OCI-M2 (cell line): ENCODE measurements around the gene ATP8B3.
A peak's percentile ranks its signal among the peaks of the same experiment; 100 is the strongest.

Source experiments
- DNase-seq: peaks from one replicate; lab custom pipeline; 2025; ENCODE audit not compliant: unreplicated experiment; lab: John Stamatoyannopoulos, UW

The ATP8B3 gene

DNA sequence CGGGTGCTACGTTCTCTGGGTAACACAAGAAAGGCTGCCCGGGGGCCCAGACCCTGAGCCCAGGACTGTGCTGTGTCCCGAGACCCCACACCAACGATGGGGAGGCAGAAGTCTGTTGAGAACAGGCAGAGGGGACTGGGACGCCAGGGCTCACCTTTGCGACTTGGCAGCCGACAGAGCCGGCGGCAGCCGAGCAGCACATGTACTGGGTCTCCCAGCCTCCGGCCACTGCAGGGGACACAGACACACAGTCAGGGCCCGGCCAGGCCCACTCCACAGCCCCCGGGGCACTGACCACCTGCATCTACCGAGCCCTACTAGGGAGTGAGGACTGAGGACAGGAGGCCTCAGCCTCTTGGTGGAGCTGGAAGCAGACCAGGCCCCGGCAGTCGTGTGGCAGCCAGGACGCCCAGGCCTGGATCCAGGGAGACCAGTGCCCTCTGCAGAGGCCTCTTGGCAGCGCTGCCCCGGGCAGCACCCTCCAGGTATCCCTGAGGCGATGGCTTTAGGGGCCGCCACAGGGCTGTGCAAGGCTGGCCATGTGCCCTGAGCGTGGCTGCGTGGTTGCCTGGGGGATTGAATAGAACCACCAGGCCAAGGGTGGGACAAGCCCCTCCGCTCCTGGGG is 5.6 kb upstream of the ATP8B3 start:
- DNase-seq, result no peak

DNA sequence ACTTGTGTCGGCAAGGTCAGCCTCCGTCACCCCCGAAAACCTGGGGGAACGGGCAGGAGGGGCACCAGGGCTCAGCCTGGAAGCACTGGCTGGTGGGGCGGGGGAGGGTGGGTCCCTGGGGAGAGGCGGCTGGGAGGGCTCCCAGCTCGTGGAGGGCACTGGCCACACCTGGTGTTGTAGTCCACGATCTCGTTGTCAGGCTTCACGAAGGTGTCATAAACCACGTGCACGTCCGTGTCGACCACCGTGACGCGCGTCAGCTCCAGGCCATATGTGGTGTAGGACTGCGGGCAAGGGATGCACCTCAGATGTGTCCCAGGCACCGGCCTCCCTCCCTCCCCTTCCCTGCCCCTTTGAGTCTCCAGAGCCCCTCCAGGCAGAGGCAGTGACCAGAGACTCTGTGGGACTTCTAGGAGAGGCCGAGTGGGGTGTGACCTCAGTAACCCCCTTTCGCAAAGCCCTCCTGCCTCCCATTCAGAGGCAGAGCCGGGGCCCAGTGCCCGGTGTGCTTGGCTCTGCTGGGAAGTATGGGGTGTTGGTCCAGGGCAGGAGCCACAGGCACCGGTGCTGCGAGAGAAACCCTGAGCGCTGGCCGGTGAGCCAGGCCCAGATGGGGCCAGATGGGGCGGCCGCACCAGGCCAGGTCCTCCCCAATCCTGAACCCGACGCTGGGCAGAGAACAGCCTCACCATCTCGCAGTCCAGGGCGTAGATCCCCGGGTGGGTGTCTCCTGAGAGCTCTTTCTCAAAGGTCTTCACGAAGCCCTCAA is 4.6 kb upstream of the ATP8B3 start:
- DNase-seq, result no peak

DNA sequence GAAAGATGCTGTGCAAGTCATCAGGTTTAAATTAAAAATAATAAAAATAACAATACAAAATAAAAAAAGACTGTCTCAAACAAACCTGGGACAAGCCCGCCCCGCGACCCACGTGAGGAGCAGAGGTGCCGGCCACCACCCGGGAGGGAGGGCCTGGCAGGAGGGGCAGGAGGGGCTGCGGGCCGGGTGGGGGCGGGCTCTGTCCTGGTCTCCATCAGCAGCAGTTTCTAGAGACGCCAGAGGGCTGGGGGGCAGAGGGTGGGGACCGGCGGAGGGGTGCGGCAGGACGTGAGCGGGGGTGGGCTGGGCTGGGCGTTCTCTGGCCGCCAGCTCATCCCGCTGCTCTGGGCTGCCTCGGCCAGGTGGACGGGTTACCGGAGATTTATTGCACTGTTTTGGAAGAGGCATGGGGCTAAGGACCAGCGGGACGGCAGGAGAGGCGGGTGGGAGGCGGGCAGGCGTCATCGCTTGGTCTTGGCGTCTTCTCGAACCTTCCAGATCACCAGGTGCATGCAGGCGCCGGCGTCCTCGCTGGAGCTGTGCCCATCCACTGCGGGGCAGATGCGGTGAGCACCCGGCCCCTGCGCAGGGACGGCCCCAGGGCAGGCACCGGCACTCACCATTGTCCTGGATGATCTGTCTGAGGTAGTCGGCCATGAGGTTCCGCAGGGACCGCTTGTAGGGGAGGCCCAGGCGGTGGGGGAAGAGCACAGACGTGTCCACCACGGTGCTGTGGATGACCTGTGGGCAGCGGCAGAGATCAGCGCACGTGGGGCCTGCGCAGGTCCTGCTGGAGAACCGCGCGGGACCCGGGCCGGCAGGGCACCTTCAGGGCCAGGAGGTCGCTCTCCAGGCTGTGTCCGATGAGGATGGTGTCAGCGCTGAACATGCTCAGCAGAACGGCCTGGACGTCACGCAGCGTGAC is 3.8 kb upstream of the ATP8B3 start:
- DNase-seq, result no peak

DNA sequence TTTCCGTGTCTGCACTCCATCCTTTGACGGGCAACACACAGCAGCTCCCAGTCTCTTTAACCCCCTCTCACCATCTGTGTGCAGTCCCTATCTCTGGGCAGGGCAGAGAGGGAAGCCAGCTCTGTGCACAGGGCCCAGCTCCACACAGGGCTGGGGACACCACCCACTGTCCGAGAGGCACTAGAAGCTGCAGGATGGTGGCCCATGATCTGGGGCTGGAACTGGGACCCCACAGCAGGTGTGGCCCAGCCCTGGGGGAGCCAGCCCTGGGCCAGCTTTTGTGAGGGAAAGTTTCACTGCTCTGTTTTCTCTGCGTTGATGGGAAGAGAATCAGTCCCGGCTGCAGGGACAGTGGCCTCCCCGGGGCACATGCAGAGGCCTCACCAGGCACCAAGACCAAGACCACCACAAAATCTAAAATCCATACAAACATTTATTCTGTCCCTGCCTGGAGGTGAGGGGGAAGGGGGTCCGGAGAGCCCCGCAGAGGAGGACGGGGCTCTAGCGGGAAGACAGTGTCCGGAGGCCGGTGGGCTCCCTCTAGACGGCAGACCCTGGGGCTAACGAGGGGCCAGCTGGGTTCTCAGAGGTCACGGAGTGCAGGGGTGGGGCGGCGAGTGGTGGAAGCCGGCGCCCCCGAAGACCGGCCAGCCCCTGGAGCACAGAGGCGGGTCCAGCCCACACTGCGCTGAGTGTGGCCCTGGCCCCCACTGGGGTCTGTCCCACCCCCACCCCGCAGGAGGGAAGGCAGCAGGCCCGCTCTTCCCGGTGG is 2.9 kb upstream of the ATP8B3 start:
- no peak for DNase-seq

DNA sequence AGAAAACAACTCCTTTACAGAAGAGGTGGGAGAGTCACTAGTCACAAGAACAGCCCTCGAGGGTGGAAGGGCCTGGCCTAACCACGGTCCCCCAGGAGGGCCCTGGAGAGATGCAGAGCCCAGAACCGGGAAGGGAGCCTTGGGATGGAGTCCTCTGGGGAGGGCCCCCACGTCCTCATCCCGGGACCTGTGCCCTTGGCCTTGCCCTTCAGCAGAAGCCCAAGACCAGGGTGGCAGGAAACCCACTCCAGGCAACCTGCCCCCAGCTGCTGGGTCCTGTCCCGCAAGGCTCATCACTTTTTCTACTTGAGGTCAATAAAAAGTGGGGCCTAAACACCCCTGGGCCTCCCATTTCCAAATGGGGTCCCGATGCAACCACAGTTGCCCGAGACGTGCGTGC is 2.3 kb upstream of the ATP8B3 start:
- DNase-seq, result no peak

DNA sequence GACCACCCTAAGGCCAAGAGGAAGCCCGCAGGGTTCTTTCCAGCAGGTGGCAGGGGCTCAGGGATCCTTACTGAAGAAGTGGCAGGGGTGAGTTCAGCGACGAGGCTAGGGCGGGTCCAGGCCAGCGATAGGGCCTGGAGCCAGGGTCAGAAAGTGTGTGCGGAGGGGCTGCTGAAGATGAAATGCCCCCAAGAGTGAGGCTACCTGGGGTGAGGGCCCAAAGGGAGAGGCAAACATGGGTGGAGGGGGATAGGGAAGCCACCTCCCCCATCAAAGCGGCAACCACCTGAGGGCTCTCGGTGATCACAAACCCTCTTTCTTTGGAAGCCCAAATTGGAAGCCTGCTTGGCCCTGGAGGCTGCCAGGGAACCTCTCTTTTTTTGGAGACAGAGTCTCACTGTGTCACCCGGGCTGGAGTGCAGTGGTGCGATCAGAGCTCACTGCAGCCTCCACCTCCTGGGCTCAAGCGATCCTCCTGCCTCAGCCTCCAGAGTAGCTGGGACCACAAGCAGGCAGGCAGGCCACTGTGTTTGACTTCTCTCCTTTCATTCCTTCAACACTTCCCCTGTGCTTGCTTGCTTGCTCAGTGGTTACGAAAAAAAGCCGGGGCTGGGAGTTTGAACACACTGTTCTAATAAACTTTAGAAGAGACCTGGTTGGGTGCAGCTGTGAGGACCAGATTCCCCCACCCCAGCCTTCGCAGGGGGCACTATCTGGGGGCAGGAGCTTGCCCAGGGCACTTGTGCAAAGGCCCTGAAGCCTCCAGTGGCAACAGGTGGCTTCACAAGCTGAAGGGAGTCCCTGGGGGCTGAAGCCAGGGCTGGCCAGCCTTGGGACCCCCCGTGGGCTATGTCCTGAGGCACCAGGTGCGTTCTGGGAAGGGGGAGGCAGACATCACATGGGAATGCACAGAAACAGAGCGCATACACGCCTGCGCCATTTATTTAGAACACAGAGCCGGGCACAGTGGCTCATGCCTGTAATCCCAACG is 1.4 kb upstream of the ATP8B3 start:
- no peak for DNase-seq

DNA sequence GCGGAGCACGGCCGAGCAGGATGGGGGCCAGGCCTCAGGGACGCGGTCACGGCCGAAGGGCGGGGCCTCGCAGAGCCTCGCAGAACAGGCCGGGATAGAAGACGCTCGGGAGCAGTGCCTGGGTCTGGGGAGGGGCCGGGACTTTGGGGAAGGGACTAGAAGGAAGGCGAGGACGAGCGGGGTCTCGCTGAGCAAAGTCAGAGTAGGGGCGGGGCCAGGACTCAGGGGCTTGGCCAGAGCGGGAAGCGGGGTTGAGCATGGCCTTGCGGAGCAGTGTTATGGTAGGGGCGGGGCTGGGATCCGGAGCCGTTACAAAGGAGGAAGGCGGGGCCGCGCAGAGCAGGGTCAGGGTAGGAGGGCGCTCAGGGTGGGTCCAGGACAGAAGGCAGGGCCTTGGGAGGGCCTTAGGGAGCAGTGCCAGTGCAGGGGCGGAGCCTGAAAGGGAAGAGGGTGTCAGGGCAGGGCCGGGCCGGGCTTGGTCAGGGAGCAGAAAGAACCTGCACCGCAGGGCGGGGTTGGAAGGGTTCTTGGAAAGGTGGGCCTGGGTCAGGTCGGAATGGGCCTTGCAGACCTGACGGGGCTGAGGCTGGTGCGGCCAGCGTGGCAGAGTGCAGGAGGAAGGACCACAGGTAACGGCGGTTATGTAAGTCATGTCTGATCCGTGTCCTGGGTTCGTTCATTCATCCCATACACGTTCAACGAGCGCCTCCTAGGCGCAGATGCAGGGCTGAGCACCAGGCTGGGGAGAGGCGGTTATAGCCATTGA is 533 bp upstream of the ATP8B3 start:
- peak; percentile 79 for DNase-seq

DNA sequence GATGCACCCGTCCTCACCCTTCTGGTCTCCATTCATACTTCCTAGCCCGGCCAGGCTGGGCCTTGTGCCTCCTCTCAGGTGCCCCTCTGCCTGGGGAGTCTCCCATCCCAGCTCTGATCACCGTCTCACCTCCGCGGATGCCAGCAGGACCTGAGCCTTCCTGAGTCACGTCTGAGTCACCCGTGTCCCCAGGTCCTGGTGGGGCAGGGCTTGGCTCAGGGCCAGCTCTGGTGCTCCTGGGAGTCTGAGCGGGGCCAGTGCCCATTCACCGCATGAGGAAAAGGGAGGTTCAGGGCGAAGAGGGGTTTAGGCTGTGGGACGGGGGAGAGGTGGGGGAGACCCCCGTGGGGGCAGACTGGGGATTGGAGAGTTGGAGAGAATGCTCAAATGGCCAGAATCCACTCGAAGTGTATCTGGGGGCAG is 593 bp downstream of the ATP8B3 start:
- no peak for DNase-seq

DNA sequence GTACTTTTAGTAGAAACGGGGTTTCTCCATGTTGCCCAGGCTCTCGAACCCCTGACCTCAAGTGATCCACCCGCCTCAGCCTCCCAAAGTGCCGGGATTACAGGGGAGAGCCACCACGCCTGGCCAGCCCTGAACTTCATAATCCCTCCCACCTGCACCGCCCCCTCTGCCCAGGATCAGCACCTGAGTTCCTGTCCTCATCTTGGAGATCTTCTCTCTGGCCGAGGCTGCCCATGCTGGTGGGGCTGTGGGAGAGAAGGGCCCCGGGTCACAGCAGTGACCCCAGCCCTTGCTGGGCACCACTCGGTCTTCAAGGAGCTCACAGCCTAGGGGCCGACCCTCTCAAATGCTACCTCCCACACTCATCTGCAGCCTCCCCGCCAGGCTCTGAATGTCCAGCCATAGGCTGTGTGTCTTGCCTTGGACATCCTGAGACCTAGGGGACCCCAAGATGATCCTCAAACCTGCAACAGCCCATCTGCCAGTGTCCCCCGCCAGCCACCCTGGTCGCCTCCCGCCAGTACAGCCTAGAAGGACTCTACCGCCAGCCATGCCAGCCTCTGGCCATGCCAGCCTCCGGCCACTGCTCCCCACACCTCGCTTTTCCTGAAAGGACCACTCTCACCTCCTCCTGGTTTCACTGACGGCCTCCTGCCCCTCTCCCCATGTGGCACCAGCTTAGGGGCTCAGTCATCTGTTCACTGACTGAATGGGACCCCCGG is 1.5 kb downstream of the ATP8B3 start:
- no peak for DNase-seq

DNA sequence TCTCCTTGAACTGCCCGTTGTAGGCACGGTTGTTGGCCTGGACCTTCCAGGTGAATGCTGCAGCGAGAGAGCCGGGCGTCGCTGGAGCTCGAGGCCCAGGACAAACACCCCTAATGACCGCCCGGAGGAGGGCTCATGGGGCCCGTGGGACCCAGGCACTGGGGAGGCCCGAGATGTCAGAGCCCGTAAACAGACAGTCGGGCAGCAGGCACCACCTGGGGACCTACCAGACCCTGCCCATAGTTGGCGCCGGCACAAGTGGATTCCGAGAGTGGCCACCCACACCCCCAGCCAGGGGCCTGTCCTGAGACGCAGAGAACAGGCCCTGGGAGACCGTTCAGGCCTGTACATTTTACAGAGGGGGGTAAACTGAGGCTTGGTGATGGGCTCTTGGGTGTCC is 2.4 kb downstream of the ATP8B3 start:
- DNase-seq, result no peak

DNA sequence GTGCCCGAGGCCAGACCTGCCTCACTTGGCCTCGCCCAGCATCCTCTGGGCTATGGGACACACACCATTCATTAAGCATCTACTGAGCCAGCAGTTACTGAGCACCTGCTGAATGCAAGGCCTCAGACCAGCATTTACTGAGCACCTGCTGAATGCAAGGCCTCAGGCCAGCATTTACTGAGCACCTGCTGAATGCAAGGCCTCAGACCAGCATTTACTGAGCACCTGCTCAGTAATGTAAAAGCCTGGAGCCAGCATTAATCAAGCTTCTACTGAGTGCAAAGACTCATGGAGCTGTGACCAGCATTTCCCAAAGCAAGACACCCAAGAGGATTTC is 3.7 kb downstream of the ATP8B3 start:
- no peak for DNase-seq

DNA sequence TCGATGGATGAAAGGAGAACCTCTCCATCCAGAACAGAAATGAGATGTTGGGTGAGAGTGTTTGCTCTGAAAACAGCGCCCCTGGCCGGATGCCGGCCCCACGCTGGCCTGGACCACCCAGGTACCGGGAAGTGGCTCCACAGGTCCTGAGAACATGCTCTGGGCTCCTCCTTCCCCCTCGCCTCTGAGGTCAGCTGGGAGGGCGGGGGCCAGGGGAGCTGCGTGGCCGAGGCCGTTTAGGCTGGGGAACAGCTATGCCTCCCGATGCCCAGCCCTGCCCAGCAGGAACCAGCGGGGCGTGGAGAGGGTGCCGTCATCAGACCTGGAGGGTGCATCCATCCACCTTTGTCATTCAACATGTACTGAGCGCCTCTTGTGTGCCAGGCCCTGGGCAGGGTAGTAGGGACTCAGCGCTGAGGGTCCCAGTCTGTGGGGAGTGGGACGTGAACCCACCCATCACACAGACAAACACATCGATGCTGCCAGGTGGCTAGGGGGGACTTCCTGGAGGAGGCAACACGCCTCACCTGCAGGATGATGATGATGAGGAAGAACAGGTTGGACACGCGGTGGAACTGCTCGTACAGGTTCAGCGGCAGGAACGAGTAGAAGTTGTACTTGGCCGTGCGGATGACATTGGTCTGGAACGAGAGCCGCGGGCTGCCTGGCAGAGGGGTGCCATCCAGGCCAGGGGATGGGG is 4.2 kb downstream of the ATP8B3 start:
- DNase-seq, result no peak

DNA sequence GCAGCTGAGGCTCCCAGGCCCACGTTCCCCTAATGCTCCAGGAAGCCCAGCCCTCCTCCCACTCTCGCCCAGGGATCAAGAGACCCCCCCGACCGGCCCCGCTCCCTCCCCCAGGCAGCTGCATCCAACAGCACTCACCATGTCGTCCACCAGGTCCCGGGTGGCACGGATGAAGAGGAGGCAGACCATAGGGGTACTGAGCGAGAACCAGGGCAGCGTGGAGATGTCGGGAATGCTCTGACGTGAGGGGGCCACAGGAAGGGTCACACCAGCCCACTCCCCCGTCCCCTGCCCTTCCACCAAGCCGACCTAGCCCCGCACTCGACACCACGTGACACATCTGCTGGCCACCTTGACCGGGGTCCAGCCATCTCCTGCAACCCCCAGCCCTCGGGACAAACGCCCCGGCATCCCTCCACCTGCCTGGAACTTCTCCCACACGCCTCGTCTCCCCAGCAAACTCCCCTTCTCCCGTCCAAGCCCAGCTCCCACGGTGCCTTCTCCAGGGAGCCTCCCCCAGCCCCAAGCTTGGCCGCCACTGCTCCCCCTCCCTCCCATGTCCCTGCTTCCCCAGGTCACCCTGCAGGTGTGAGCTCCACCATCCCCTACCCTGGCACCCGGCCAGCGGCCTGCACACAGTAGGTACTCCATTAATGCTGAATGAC is 4.9 kb downstream of the ATP8B3 start:
- DNase-seq, result no peak

DNA sequence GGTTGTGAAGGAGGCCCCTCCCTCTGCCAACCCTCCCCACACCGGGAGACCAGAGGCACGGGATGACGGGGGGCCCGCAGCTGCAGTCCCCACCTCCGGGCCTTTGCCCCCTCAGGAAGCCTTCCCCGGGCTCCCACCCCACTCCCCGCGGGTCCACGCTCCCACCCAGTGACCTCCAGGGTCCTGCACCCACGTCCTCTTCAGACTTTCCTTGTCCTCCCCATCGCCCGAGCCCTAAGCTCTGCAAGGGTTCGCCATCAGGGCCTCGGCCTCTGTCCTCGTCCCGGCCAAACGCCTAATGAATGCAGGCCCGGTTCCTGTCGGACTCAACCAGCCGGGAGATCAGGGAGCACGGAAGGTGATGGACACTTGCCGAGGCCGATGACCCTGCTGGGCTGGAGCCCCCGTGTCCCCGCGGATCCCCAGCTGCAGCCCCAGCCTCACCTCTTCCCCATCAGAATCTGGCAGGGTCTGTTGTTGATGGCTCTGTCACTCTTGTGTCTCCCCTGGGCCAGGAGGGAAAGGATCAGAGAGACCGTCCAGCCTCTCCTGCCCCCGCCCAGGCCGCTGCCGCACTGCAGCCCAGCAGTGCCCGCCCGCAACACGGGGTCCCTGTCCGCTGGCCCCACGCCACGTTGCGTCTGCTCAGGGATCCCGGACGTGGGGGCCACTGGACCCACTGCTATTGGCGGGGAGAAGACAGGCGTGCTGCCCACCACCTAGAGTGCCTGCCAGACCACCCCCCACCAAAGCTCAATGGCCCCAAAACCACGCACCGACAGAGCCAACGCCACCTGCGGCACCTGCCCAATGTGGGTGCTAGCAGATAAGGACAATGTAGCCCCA is 5.7 kb downstream of the ATP8B3 start:
- DNase-seq, result no peak

DNA sequence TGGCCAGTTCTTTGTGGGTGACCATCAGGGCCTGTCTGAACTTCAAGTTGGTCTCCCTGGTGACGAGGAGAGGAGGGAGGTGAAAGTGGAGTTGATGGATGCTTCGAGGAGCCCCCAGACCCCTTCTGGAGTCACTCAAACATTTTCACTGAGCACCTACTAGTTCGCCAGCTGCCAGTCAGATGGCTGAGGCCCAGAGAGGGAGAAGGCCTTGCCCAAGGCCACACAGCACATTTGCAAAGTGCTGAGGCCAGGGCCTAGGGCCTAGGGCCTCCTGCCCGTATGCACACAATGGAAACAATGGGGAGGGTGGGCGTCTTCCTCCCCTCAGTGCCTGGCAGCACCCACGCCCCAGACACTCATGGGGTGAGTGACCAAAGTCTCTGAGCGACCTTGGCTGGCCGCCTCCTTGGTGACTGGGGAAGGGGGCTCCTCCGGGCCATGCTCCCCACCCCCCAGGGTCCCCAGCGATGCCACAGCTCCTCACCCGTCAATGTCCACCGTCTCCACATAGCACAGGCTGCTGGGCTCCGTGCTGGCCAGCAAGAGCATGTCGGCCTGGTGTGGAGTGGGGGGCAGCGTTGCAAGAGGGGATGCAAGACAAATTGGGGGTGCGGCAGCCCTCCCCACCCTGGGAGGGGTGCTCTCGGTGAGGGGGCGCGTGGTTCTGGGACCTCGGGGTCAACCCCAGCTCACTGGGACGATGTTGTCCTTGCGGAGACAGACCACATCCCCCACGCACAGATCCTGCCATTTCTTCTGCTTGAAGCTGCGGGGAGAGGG is 6.5 kb downstream of the ATP8B3 start:
- no peak for DNase-seq

DNA sequence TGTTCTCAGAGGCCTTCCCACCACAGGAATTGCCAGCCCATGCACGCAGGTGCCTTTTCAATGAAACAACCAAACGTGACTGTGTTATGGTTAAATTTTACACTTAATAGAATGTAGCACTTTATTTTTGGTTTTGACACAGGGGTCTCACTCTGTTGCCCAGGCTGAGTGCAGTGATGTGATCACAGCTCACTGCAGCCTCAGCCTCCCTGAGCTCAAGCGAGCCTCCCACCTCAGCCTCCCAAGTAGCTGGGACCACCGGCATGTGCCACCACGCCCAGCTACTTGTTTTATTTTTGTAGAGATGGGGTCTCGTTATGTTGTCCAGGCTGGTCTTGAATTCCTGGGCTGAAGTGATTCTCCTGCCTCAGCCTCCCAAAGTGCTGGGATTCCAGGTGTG is 7.2 kb downstream of the ATP8B3 start:
- no peak for DNase-seq
